ENCODE measurements around the gene XIRP2.

DNA sequence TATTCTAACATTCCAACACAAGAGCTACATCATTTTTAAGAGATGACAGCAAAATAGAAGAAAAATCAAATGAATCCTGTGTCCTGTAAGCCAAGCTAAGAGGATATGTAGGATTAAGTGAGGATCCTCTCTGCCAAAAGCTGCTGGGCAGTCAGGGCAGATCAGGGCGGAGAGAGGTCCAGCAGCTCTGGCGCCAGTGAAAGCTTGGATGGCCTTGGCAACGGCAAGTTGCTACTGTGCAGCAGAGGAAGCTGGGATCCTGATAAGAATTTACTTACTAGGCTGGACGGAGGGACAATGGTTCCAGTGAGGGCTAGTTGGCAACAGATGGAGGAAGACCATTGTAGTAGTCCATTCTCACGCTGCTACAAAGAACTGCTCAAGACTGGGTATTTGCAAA is 391.5 kb downstream of the XIRP2 start:
- TF ChIP-seq, protein P1, sequence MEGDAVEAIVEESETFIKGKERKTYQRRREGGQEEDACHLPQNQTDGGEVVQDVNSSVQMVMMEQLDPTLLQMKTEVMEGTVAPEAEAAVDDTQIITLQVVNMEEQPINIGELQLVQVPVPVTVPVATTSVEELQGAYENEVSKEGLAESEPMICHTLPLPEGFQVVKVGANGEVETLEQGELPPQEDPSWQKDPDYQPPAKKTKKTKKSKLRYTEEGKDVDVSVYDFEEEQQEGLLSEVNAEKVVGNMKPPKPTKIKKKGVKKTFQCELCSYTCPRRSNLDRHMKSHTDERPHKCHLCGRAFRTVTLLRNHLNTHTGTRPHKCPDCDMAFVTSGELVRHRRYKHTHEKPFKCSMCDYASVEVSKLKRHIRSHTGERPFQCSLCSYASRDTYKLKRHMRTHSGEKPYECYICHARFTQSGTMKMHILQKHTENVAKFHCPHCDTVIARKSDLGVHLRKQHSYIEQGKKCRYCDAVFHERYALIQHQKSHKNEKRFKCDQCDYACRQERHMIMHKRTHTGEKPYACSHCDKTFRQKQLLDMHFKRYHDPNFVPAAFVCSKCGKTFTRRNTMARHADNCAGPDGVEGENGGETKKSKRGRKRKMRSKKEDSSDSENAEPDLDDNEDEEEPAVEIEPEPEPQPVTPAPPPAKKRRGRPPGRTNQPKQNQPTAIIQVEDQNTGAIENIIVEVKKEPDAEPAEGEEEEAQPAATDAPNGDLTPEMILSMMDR (IDR thresholded peaks at IDR 0.05; ENCODE audit: low read depth, low read length, missing input control) = no peak
- no peak for TF ChIP-seq ZBTB33 (IDR thresholded peaks at IDR 0.05)
- no peak for TF ChIP-seq MAX (IDR thresholded peaks at IDR 0.05)
- no peak for TF ChIP-seq SP1 (IDR thresholded peaks at IDR 0.05)
- TF ChIP-seq RAD21 (IDR thresholded peaks at IDR 0.05) = no peak
- TF ChIP-seq YY1 (IDR thresholded peaks at IDR 0.05) = no peak
- no peak for TF ChIP-seq JUND (IDR thresholded peaks at IDR 0.05)
- TF ChIP-seq EGR1 (IDR thresholded peaks at IDR 0.05; ENCODE audit: low read depth in 2 of 2) = no peak
- TF ChIP-seq, protein P2, sequence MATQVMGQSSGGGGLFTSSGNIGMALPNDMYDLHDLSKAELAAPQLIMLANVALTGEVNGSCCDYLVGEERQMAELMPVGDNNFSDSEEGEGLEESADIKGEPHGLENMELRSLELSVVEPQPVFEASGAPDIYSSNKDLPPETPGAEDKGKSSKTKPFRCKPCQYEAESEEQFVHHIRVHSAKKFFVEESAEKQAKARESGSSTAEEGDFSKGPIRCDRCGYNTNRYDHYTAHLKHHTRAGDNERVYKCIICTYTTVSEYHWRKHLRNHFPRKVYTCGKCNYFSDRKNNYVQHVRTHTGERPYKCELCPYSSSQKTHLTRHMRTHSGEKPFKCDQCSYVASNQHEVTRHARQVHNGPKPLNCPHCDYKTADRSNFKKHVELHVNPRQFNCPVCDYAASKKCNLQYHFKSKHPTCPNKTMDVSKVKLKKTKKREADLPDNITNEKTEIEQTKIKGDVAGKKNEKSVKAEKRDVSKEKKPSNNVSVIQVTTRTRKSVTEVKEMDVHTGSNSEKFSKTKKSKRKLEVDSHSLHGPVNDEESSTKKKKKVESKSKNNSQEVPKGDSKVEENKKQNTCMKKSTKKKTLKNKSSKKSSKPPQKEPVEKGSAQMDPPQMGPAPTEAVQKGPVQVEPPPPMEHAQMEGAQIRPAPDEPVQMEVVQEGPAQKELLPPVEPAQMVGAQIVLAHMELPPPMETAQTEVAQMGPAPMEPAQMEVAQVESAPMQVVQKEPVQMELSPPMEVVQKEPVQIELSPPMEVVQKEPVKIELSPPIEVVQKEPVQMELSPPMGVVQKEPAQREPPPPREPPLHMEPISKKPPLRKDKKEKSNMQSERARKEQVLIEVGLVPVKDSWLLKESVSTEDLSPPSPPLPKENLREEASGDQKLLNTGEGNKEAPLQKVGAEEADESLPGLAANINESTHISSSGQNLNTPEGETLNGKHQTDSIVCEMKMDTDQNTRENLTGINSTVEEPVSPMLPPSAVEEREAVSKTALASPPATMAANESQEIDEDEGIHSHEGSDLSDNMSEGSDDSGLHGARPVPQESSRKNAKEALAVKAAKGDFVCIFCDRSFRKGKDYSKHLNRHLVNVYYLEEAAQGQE (IDR thresholded peaks at IDR 0.05) = no peak
- no peak for TF ChIP-seq HNF4A (conservative IDR thresholded peaks at IDR 0.05)
- no peak for TF ChIP-seq NR2F2 (IDR thresholded peaks at IDR 0.05)
- no peak for TF ChIP-seq GABPA (IDR thresholded peaks at IDR 0.05 in 1 of 2, conservative IDR thresholded peaks at IDR 0.05 in 1 of 2)
- TF ChIP-seq TAF1 (conservative IDR thresholded peaks at IDR 0.05) = no peak
- TF ChIP-seq, protein P3, sequence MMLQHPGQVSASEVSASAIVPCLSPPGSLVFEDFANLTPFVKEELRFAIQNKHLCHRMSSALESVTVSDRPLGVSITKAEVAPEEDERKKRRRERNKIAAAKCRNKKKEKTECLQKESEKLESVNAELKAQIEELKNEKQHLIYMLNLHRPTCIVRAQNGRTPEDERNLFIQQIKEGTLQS (IDR thresholded peaks at IDR 0.05) = no peak

Measured in liver (tissue), 3 donors.